MCF 10A (cell line): ENCODE measurements around the gene CSAD. TPM values are rescaled to one million over a fixed set of nuclear protein-coding genes. Genes with fewer than 3 reads are reported as not detected.

Experiments used
- BruUV-seq: library from RNA; stranded (reverse); fragments of 400-500 nt; replicated peaks from 2 replicates; lab custom pipeline; 2021; lab: Mats Ljungman, UMichigan
- CTCF ChIA-PET: fragments of 300-600 bp; sonication (Branson Sonifier 250); formaldehyde crosslinking; extraction: SDS; loops from one replicate; lab custom pipeline; 2021; ENCODE audit warnings: antibody characterized with exemption, inconsistent platforms; lab: Yijun Ruan, JAX
- POLR2A ChIA-PET: fragments of 300-600, 350-650 bp; sonication (Branson Sonifier 250); formaldehyde crosslinking; extraction: SDS; loops from one replicate; lab custom pipeline; 2020; ENCODE audit warnings: antibody characterized with exemption, inconsistent platforms; lab: Yijun Ruan, JAX
- DNase-seq: peaks from one replicate; pipeline ENCODE4 v3.0.0-alpha.2; 2018; ENCODE audit not compliant: unreplicated experiment
- H3K27ac Mint-ChIP-seq: one replicate; pipeline ENCODE4 v1.8.0; 2022; ENCODE audit warnings: mild to moderate bottlenecking, low read depth, mixed read lengths; ENCODE audit not compliant: unreplicated experiment
- H3K27me3 Mint-ChIP-seq: one replicate; pipeline ENCODE4 v1.8.0; 2022; ENCODE audit warnings: mixed read lengths; ENCODE audit not compliant: insufficient read depth, unreplicated experiment
- H3K36me3 Mint-ChIP-seq: one replicate; pipeline ENCODE4 v1.8.0; 2022; ENCODE audit warnings: mild to moderate bottlenecking, moderate library complexity, mixed read lengths; ENCODE audit not compliant: insufficient read depth, unreplicated experiment
- H3K4me1 Mint-ChIP-seq: one replicate; pipeline ENCODE4 v1.8.0; 2022; ENCODE audit warnings: mixed read lengths; ENCODE audit not compliant: insufficient read depth, unreplicated experiment
- H3K4me3 Mint-ChIP-seq: one replicate; pipeline ENCODE4 v1.8.0; 2022; ENCODE audit warnings: mild to moderate bottlenecking, moderate library complexity, mixed read lengths; ENCODE audit not compliant: unreplicated experiment
- H3K9me3 Mint-ChIP-seq: one replicate; pipeline ENCODE4 v1.8.0; 2022; ENCODE audit warnings: mixed read lengths; ENCODE audit not compliant: unreplicated experiment
- CTCF ChIP-seq: fragments of 200-600 bp; IDR thresholded peaks from one replicate; pipeline ENCODE4 v1.8.0; 2022; ENCODE audit warnings: antibody characterized with exemption, mild to moderate bottlenecking; ENCODE audit not compliant: unreplicated experiment
- intact Hi-C: fragments of 100-400 bp; cut with micrococcal nuclease; formaldehyde crosslinking; loops from 2 replicates; pipeline ENCODE4 v1.14.1; 2022
- total RNA-seq: library from RNA; stranded (reverse); gene quantifications from 2 replicates; pipeline ENCODE4 v1.2.3, GENCODE V29; 2022

CSAD gene
- total RNA-seq, 1 experiment from 2014 or later, result 22.7 TPM

DNA sequence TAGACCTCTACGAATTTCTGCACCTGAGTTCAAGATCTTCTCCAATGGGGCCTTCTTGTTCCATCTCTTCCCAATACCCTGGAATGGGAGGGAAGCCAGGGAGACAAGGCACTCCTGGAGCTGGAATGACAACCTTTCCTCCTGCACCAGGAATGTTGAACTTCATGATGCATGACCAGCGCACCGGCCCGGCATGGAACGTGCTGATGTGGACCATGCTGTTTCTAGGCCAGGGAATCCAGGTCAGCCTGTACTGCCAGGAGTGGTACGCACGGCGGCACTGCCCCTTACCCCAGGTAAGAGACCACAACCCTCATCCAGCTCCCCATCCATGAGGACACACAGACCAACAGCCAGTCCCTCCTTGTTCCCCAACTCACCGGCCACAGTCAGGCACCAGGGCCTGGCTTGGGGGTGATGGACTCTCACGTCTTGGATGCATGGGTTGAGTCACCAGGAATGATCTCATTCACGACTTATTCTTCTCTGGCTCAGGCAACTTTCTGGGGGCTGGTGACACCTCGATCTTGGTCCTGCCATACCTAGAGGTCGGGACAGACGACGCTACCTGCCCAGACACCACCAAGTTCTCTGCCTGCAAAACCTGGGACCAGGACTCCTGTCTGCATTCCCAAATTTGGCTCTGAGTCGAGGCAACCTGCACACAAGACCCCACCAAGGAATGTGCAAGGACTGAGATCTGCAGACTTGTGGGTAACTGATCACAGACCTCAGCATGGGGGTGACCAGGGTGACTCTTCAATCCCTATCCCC lies 57.0 kb downstream of the CSAD start:
- CTCF ChIA-PET, result no interaction called here
- no TSS peak for BruUV-seq
- DNase-seq, result no peak
- H3K36me3 Mint-ChIP-seq, result no peaks in the 10 kb centered on the region
- no peaks in the 10 kb centered on the region for H3K9me3 Mint-ChIP-seq
- POLR2A ChIA-PET, result no interaction called here
- no peaks in the 10 kb centered on the region for H3K4me1 Mint-ChIP-seq
- no peak overlapping the region for H3K4me3 Mint-ChIP-seq
- H3K27me3 Mint-ChIP-seq, result peaks cover 21% of the 10 kb centered on the region
- TF ChIP-seq CTCF, result no peak
- intact Hi-C loops, result no loop called here
- H3K27ac Mint-ChIP-seq, result no peak overlapping the region

- no TSS peak for BruUV-seq
- TF ChIP-seq CTCF, result no peak
- Mint-ChIP-seq H3K27ac (no peak overlapping the region), H3K4me3 (no peak overlapping the region), H3K4me1 (no peaks in the 10 kb centered on the region), H3K27me3 (peaks cover 13% of the 10 kb centered on the region), H3K36me3 (no peaks in the 10 kb centered on the region), H3K9me3 (no peaks in the 10 kb centered on the region)
- ChIA-PET CTCF (interaction anchor here (0.6 kb wide), 1 partner anchor 69 kb away, joined by 3 read pairs; no protein-coding TSS in a partner anchor), POLR2A (no interaction called here)
- intact Hi-C loops, result no loop called here
- DNase-seq, result no peak
These were observed 57.7 kb downstream of the CSAD start for GRCh38 chr12:53122961-53123468.

DNA sequence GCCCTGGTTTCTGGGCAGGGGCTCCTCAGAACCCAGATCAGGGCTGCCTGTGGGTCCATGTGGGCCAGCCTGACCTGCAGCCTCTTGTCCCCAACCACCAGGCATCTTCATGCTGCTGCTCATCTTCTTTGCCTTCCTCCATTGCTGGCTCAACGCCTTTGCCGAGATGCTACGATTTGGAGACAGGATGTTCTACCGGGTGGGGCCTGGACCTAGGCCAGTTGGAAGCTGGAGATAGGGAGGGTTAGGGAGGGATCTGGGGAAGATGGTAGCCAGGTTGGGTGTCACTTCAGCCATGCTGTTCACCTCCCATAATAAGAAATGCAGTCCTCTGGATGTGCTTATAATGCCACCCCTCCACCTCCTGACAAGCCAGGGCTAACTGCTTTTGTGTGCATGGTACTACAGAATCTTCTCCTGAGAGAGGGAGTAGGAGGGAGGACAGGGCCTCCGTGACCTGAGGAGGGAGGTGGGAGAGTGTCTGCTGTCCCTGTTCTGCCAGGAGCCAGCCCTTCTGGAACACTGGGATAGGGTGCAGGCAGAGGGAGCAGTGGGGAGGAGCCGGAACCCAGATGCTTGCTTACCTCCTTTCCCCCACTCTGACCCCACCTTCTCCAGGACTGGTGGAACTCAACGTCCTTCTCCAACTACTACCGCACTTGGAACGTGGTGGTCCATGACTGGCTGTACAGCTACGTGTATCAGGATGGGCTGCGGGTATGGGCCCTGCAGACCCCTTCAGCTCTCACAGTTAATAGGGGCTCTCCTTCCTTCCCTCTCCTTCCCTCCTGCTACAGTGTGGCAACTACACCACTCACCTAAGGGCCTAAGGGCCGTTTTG lies 59.8 kb downstream of the CSAD start:
- Mint-ChIP-seq H3K9me3 (no peaks in the 10 kb centered on the region), H3K27ac (no peak overlapping the region), H3K4me3 (no peak overlapping the region), H3K4me1 (no peaks in the 10 kb centered on the region), H3K27me3 (no peaks in the 10 kb centered on the region), H3K36me3 (no peaks in the 10 kb centered on the region)
- no peak for TF ChIP-seq CTCF
- CTCF ChIA-PET, result interaction anchor here (0.7 kb wide), 1 partner anchor 22 kb away, joined by 4 read pairs; no protein-coding TSS in a partner anchor
- DNase-seq, result no peak
- intact Hi-C loops, result no loop called here
- no TSS peak for BruUV-seq
- POLR2A ChIA-PET, result interaction anchor here (0.6 kb wide), 1 partner anchor 11 kb away, joined by 3 read pairs; no protein-coding TSS in a partner anchor

GRCh38 chr12:53118751-53119300 lies 61.9 kb downstream of the CSAD start:
- Mint-ChIP-seq H3K27me3 (no peaks in the 10 kb centered on the region), H3K27ac (no peak overlapping the region), H3K4me1 (no peaks in the 10 kb centered on the region), H3K36me3 (no peaks in the 10 kb centered on the region), H3K9me3 (no peaks in the 10 kb centered on the region), H3K4me3 (no peak overlapping the region)
- no peak for TF ChIP-seq CTCF
- intact Hi-C loops, result no loop called here
- CTCF ChIA-PET, result no interaction called here
- no peak for DNase-seq
- POLR2A ChIA-PET, result no interaction called here
- no TSS peak for BruUV-seq
